IPS DF 19.7 (cell line): ENCODE results near the gene TNFRSF21.
"Not testable (repeated sequence)": the region's sequence is repeated elsewhere in the genome, so short reads cannot be mapped to it uniquely, and the experiment has no call there.

Experiments used
- DNase-seq: peaks from one replicate; pipeline ENCODE4 v3.0.0-alpha.2; 2013; ENCODE audit warnings: low read depth, low spot score

Gene TNFRSF21

DNA sequence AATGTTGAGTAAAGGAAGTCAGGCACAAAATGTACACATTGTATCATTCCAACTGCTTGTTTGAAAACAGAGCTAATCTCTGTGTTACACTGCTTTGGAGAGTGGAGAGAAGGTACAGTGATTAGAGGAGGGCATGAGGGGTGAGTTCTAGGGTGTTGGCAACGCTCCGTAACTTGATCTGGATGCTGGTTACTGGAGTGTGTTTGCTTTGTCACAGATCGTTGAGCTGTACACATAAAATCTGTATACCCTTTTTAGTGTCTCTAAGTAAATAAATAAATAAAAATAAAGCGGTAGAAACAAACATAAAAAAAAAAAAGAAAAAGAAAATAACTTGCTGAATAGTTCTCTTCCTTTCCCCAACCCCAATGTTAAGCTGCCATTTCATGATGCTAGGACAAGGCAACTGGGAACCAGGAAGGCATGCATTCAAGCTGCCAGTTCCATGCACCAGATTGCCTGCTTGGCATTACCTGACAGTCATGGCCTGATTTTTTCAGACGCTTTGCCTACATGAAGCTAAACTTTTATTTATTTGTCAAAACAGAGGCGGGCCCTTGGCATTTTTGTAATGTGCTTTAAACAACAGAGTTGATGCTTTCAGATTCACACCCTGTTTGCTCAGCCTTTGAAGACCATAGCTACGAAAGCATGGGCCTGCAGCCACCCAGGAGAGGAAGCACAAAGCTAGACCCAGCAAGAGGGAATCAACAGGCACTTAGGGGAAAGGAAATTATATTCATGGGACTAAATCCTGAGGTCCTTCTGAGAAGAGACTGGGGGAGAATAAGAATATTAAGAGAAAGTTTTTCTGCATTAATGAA, 21.2 kb downstream of the TNFRSF21 start:
- no peak for DNase-seq

DNA sequence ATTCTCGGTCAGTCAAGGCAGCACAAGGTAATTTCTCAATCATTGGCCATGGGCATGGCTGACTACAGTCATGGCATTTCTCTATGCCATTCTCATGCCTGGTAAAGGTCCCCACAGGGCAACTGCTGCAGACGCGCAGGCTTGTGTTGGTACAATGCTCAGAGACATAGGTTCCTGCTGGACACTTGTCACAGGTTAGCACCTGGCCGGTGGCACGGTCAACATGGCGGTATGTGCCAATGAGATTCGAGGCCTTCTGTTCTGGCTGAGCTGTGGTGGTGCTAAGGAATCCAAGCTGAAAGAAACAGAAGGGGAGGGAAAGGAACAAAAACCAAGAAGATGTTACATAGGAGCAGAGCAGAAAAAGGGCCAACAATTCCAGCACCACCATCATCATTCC, 23.4 kb downstream of the TNFRSF21 start:
- DNase-seq: no peak

DNA sequence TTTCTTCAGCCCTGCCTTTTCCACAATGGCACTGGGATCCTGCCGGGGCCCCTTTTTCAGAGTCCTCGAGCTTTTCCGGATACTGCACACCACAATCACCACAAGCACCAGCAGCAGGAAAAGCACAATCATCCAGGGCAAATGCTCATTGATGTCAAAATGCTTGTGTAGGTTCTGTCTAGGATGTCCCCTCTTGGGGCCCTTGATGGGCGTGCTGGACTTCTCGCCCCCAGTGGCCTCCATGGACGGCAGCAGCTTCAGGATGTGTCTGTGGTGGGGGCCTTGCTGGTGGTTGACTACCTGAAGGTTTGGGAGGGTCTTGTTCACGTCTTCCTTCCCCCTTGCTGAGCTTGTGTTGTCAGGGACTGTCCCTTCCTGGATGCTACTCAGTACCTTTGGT, 25.7 kb downstream of the TNFRSF21 start:
- no peak for DNase-seq

DNA sequence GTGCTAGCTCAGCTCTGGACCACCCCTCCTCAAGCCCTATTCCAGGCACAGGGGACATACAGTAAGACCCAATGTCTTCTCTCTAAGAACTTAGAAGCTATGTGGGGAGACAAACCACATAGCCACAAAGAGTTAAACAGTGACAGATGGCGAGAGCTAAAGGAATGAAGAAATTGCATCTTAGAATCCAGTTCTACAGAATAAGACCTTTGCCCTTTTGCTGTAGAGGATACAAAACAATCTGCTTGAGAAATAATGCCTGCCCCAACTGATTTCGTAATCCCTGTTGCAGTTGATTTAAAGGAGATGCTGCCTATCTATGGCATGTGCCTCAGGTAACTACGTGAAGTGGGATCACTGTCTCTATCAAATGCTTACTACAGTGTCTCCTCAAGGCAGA, 31.2 kb downstream of the TNFRSF21 start:
- no peak for DNase-seq

DNA sequence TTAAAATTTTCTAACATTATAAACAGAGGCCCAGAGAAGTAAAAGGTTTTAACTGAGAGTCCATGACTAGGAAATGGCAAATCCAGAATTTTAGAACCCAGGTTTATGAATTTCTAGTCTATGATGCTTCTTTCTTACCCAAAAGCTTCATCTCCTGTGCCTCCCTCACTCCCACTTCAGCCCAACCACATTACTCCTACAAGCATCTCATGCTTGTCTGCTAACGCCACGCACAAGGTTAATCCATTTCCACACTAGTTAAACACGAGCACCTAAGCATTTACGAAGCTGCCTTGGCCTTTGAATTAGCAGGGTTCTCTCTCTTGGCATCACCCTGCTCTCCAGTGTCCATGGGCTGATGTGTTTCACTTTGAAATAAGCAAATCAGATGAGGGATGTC, 32.0 kb downstream of the TNFRSF21 start:
- DNase-seq: no peak

DNA sequence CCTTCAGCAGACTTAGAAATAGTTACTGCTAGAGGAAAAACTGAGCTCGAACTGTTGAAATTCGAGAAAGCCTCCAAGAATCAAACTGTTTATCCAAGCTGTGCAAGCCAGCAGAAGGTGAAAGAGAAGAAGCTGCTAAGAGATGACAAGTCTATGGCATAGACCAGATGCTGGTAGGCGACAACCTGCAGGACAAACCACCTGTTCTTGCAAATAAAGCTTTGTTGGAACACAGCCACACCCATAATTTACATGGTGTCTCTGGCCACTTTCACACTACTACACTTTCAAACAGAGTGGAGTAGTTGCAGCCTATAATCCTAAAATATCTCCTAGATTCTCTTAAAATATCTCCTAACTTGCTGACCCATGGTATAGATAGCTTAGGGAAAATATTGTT, 33.3 kb downstream of the TNFRSF21 start:
- no peak for DNase-seq

DNA sequence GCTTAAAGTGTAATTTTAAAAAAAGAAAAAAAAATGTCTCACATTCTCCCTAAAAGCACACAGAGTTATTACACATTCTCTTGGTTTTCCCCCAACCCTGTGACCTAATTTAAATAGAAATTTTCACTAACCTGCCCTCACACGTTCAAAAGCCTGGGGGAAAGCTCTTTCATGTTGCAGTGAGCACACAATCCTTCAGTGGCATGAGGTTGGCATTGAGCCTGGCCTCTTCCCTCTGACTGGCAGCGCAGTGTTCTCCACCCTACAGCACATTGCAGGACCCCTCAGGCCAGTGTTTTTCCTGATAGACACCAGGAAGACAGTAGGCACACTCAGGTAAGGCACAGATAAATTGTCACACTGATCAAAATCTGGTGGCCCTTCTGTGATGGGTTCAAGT, 34.1 kb downstream of the TNFRSF21 start:
- DNase-seq: no peak

DNA sequence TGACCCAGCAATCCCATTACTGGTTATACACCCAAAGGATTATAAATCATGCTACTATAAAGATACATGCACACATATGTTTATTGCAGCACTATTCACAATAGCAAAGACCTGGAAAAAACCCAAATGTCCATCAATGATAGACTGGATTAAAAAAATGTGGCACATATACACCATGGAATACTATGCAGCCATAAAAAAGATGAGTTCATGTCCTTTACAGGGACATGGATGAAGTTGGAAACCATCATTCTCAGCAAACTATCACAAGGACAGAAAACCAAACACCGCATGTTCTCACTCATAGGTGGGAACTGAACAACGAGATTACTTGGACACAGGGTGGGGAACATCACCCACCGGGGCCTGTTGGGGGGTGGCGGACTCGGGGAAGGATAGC, 34.6 kb downstream of the TNFRSF21 start:
- DNase-seq: not testable (repeated sequence)

DNA sequence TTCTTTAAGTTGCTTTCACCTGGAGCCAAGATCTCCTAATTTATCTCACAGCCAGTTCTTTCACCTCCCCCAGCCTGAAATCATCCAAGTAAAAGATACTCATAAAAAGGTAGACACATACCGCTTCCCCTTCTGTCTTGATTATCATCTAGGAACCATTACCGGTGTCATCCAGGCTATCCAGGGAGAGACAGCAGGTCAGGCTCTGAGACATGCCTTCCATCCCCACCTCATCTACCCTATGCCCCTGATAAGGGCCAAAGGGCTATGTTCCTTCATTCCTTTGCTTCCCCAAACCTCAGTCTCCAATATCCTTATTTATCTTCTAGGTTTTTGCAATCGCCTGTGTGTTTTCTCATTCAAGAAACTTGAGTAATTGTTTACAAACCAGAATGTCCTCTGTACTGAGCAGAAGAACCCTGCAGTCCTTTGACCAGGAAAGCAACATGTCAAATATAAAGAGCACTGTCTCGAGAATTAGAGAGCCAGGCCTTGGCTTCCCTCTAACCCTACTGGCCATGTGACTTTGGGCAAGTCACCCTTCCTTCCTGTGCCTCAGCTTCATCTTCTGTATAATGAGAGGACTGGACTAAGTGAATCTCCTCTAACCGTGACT, 41.0 kb downstream of the TNFRSF21 start:
- no peak for DNase-seq

DNA sequence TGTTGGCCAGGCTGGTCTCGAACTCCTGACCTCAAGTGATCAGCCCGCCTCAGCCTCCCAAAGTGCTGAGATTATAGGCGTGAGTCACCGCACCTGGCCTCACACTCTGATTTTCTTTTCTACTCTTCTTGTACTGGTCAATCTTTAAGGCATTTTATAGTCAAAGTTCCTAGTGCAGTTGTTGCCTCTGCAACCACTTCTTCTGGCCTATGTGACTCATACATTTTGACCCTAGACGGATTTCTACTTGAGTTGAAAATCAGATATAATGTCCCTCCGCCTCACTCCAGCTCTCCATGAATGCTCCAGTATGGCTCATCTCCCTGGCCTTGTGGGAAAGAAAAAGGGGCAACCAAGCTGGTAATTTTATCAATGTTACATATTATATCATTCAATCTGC, 42.4 kb downstream of the TNFRSF21 start:
- DNase-seq: no peak

DNA sequence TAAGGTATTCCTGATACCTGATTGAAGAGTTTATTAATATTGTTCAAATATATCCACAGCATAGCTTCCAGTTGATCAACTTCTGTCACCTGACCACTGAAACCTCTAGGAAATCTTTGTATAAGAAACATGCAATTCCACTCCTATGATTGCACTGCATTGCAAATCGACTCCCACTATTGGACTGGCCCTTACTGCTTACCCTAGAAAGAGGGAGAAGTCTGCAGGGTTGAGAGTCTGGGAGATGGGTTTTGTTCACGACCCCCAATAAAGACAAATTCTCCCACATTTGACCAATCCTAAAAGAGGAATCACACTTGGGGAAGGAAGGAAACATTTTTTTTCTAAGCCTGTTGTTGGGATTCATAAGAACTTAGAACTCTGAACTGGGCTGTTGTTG, 43.7 kb downstream of the TNFRSF21 start:
- no peak for DNase-seq

DNA sequence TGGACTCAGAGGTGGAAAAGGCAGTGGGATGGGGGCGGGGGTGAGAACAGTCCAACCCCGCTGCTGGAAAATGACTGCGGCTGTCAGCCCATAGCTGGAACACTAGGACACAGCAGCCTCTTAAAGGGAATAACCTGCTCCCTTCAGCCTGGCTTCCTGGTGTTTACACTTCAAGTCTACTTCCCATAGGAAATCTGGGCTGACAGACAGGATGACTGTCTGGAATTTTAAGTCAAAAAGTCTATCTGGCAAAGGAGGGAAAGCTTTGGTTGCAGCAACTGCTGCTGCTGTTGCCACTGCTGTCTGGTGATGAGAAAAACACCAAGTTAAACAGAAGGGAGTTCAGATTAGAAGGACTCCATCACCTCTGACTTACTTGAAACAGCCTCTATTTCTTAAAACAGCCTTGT, 44.9 kb downstream of the TNFRSF21 start:
- DNase-seq: no peak

DNA sequence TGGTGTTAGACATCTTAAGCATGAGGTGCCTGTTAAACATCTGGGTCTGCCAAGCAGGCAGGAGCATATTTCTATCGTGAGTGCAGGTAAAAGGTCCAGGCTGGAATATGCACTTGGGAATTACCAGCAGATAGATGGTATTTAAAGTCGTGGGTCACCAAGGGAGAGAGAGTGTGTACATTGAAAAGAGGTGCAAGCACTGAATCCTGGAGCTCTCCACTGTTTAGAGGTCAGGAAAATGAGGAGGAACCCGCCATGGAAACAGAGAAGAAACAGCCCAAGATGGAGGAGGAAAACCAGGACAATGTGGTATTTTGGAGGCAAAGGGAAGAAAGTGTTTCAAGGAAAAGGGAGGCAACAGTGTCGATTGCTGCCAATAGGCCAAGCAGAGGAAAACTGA, 46.4 kb downstream of the TNFRSF21 start:
- no peak for DNase-seq

DNA sequence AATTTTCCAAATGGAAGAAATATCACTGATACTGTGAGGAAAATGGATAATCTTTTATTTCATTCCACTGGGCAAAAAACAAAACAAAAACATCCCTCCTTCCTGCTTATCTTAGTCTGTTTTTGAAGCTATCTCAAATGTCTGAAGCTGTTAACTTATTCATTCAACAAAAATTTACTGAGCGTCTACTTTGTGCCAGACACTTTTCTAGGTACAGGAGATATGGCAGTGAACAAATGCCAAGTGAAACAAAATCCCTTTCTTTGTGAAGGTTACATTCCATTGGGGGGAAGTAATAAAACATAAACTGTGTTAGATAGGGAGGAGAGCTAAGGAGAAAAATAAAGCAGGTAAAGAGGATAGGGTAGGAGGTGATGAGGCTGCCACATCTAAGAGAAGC, 47.5 kb downstream of the TNFRSF21 start:
- no peak for DNase-seq

DNA sequence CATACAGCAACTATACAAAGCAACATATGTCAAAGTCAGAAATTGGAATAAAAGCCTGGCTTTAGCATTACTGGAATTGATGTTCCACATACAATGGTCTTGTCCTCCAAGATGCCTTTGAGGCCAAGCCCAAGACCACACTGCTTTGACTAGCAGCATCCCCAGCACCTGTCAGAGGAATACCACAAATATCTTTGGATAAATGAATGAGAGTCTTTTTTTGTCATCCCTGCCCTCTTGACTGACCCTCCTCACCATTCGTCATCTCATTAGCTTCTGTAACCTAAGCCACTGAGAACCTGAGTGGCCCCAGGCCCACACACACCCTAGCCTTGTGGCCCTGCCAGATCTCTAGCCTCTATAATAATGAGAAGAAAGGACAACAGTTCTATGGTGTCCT, 48.5 kb downstream of the TNFRSF21 start:
- DNase-seq: no peak

DNA sequence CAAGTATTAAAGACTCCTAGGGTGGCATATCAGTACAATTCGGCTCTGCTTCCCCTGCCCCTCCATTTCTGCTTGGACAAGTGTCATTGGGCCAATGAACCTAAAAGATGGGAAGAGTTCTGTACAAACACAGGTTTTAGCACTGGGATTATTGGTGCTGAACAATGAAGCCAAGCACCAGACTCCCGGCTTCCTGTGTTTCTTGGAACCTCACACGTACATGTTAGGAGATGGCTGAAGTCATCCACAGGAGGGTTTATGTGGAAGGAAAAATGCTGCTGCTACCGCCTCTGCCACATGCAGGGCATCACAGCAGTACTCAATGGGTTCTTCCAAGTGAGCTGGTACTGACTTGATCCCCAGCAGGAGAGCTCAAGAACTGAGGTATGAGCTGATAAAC, 49.7 kb downstream of the TNFRSF21 start:
- no peak for DNase-seq

DNA sequence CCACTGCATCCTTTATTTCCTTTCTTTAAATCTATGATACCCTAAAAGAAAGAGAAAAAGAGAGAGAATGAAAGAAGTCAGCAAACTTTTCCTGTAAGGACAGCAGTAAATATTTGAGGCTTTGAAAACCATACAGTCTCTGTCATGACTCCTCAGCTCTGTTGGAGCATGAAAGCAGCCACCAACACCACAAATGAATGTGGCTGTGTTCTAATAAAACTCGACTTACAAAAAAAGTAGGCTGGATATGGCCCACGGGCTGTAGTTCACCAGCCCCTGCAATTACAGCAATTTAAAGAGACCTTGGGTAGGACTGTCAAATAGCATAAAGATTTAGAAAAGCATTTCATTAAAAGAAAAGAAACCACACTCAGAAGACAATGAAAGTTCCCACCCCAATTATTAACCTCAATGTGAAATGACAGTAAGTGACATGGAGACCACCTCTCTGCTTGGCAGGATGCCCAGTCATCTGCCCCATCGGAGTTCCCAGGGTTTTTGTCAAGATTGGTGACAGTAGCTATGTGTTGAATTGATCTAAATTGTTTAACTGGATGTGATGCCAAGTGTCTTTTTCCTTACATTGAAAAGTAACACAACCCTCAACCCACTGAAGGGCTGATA, 50.9 kb downstream of the TNFRSF21 start:
- no peak for DNase-seq

DNA sequence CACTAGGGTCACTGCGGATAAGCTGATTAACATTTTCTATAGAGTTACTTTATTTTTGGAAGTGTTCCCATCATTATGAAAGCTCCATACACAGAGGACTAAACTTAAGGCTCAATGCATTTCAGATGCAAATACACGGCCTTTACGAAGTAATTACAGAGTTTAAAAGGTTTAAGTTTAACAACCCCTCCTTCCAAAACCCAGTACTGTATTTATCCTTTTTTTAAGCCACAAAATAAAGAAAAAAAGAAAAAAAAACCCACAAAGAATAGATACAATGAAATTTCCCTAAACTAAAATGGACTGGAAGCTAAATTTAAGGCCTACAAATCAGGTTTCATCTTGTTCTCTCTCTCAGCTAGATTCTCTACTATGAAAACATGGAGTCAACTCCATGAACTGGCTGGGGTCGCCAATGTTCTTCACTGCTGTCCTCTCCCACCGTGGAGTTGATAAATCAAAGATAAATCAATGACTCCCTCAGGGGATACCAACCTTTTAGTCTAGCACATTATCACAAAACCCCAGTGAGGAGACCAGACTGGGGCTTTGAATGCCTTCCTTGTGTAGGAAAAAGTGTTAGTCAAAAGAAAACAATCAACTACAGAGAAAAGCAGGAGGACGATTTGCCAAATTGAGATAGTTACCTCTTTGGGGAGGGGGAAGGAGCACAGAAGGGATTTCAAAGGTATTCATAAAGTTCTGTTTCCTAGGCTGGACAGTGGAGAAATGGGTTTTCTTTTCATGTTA, 52.5 kb downstream of the TNFRSF21 start:
- no peak for DNase-seq

DNA sequence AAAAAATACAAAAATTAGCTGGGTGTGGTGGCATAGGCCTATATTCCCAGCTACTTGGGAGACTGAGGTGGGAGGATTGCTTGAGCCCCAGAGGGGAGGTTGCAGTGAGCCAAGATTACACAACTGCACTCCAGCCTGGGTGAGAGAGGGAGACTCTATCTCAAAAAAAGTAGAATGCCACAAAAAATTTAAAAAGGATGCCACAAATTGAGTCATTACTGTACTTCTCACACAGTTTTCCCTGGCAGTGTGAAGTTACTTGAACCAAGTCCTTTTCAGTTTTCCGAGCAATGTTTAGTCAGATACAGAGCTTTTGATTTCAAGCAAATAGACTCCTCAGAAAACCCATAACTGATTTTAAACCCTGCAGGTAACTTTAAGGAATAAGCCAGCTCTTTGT, 53.3 kb downstream of the TNFRSF21 start:
- DNase-seq: no peak

DNA sequence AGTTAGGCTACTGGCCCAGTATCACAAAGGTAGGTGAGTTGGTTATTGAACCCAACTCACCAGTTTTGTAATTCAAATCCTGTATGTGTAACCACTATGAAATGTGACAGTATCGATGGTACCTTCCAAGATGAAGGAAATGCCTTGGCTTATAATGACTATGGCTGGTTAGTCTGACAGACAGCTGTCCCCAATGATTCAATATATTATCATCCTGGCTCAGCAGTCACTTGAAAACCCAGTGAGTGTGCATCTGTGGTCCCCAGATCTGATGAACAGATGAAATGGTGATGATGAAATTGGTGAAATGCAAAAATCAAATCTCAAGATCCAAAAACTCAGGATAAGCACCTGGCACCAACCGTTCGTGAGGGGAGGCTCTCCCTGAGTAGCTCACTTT, 54.8 kb downstream of the TNFRSF21 start:
- DNase-seq: no peak

DNA sequence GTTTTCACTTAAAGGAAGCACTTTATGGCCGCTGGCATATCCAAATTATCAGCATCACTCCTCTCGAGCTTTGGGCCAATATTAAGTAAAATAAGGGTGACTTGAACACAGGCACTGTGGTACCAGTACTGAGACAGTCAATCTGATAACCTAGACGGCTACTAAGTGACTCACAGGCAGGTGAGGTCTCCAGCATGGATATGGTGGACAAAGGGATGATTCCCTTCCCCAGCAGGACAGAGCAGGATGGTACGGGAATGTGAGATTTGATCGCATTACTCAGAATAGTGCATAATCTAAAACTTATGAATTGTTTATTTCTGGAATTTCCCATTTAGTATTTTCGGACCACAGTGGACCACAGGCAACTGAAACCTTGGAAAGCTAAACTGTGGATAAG, 55.7 kb downstream of the TNFRSF21 start:
- no peak for DNase-seq

DNA sequence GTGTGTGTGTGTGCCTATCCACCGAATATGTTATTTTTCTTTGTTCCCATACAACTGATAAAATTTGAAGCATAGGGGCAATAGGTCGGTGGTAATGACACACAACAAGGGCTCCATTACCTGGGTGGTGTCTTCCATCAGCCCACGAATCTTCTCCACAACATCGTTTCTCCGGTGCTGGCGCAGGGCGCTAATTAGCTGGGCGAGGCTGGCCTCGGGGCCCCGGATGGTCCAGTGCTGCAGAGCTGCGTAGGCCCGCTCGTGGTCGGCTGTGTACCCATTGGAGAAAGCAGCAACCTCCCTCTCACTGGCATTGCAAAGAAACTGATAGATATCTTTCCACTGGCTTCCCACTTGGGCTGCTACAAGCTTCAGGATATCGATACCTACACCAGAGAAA, 56.6 kb downstream of the TNFRSF21 start:
- no peak for DNase-seq
